K562 (cell line): ENCODE measurements around the gene LACTB. TPM values are rescaled to one million over a fixed set of nuclear protein-coding genes. Genes with fewer than 3 reads are reported as not detected.

Experiments
- ARID3A ChIP-seq: IDR thresholded peaks from 2 replicates; pipeline ENCODE4 v1.6.1; 2012; ENCODE audit warnings: low read depth, low read length, improper control_type of control experiment, borderline replicate concordance
- BCL6 ChIP-seq: fragments of 250-450 bp; sonication (Bioruptor Pico); IDR thresholded peaks from 2 replicates; pipeline ENCODE4 v1.4.0; 2020
- CBX3 ChIP-seq, 2 experiments: IDR thresholded peaks; 1 replicate in 1 of 2; 2 replicates in 1 of 2; pipeline ENCODE4 v1.6.1; 2012; ENCODE audit warnings: inconsistent platforms in 2 of 2, low read length in 2 of 2, borderline replicate concordance in 1 of 2, control low read depth in 1 of 2
- CCNT2 ChIP-seq: IDR thresholded peaks from 2 replicates; pipeline ENCODE4 v1.6.1; 2011; ENCODE audit warnings: borderline replicate concordance, low read depth, mild to moderate bottlenecking, moderate library complexity, mixed read lengths, low read length; ENCODE audit not compliant: insufficient read length; ENCODE audit errors: extremely low read depth
- DDX20 ChIP-seq: fragments of 450-650 bp; IDR thresholded peaks from 2 replicates; pipeline ENCODE4 v1.6.1; 2016; ENCODE audit warnings: missing genetic modification characterization, low read depth, mild to moderate bottlenecking, missing compliant biosample characterization, moderate library complexity
- GATAD2B ChIP-seq: fragments of 450-650 bp; IDR thresholded peaks from 2 replicates; pipeline ENCODE4 v1.6.1; 2017; ENCODE audit warnings: mild to moderate bottlenecking, borderline replicate concordance
- HNRNPH1 ChIP-seq: fragments of 200-400 bp; formaldehyde crosslinking; optimal IDR thresholded peaks from 2 replicates; pipeline ENCODE3; 2017; ENCODE audit warnings: low read depth, mild to moderate bottlenecking, low read length, moderate library complexity
- JUND ChIP-seq, 2 experiments: IDR thresholded peaks; 2 replicates in 1 of 2; 3 replicates in 1 of 2; pipeline ENCODE4 v1.6.1; 2011; ENCODE audit warnings: borderline replicate concordance in 2 of 2, low read depth in 2 of 2, low read length in 2 of 2, improper control_type of control experiment in 1 of 2, missing biosample characterization in 1 of 2, missing genetic modification characterization in 1 of 2, missing genetic modification reagents in 1 of 2
- SMAD3 ChIP-seq: fragments of 450-650 bp; formaldehyde crosslinking; conservative IDR thresholded peaks from 2 replicates; pipeline ENCODE4 v1.4.0; 2020; ENCODE audit warnings: mild to moderate bottlenecking
- TRIM28 ChIP-seq: fragments of 450-650 bp; IDR thresholded peaks from 2 replicates; pipeline ENCODE4 v1.6.1; 2017
- YY1 ChIP-seq, 3 experiments: IDR thresholded peaks; 2 replicates each; pipeline ENCODE4 v1.6.1; 2011; ENCODE audit warnings: low read length in 2 of 3, mild to moderate bottlenecking in 2 of 3, moderate library complexity in 2 of 3, borderline replicate concordance in 1 of 3, control low read depth in 1 of 3, low read depth in 1 of 3; ENCODE audit not compliant: insufficient read depth in 3 of 3, insufficient replicate concordance in 2 of 3, control insufficient read depth in 1 of 3, insufficient read length in 1 of 3; ENCODE audit errors: extremely low read depth in 1 of 3
- ZBTB11 ChIP-seq, 3 experiments: fragments of 200-800 bp in 1 of 3; fragments of 250-450 bp in 1 of 3; fragments of 450-650 bp in 1 of 3; sonication (Bioruptor Pico) in 1 of 3; sonication (Bioruptor generic) in 1 of 3; formaldehyde crosslinking in 1 of 3; IDR thresholded peaks; 2 replicates each; pipeline versions ENCODE4 v1.6.1 to v1.8.0; 2016 to 2022; ENCODE audit warnings: mild to moderate bottlenecking in 2 of 3, missing genetic modification characterization in 2 of 3, missing compliant biosample characterization in 1 of 3, moderate library complexity in 1 of 3
- ZFP30 ChIP-seq: fragments of 250-450 bp; sonication (Bioruptor Pico); IDR thresholded peaks from 2 replicates; pipeline ENCODE4 v1.8.0; 2022; ENCODE audit warnings: moderate library complexity, mild to moderate bottlenecking, inconsistent platforms, borderline replicate concordance
- ZNF3 ChIP-seq: fragments of 250-450 bp; sonication (Bioruptor Pico); IDR thresholded peaks from 2 replicates; pipeline ENCODE4 v1.5.0; 2021; ENCODE audit warnings: mild to moderate bottlenecking, moderate library complexity
- ZNF764 ChIP-seq: fragments of 250-450 bp; sonication (Bioruptor Pico); IDR thresholded peaks from 2 replicates; pipeline ENCODE4 v1.4.0; 2020; ENCODE audit warnings: low read depth, mild to moderate bottlenecking, moderate library complexity
- polyA plus RNA-seq, 8 experiments: library from polyadenylated mRNA; depleted of rRNA in 4 of 8; stranded (reverse) in 5 of 8; unstranded in 3 of 8; fragments of >200 nt; fragmentation: Nextera tagmentation in 2 of 8; fragmentation: Illumina TruSeq in 1 of 8; extraction: Ambion mirVana in 2 of 8; extraction: Trizol in 1 of 8; gene quantifications; 2 replicates each; pipeline versions ENCODE4 v1.2.1 to v1.2.3, GENCODE V29; 2011 to 2014; ENCODE audit warnings: inconsistent platforms in 1 of 8, missing spikeins in 1 of 8
- total RNA-seq, 7 experiments: library from RNA; depleted of rRNA in 6 of 7; stranded (reverse); fragments of >200 nt in 6 of 7; fragmentation: Illumina TruSeq in 2 of 7; extraction: Trizol in 2 of 7; gene quantifications; 2 replicates each; pipeline versions ENCODE4 v1.2.1 to v1.2.3, GENCODE V29; 2011 to 2021; ENCODE audit warnings: low replicate concordance in 1 of 7
- TF ChIP-seq, protein P1 (sequence below): fragments of 450-650 bp; formaldehyde crosslinking; IDR thresholded peaks from 2 replicates; pipeline ENCODE4 v1.4.0; 2020; ENCODE audit warnings: mild to moderate bottlenecking, mixed read lengths
- TF ChIP-seq, protein P2 (sequence below): fragments of 450-650 bp; formaldehyde crosslinking; IDR thresholded peaks from 2 replicates; pipeline ENCODE4 v1.4.0; 2020; ENCODE audit warnings: mild to moderate bottlenecking, moderate library complexity

Gene LACTB
- total and polyA plus RNA-seq, 9 of the 15 experiments (the other 6 are each of a cell fraction or from before 2014, with no cell fraction given), result 3.1 to 15.5 (median 9.8) TPM

GRCh38 chr15:63109920-63110319 is 11.7 kb upstream of the LACTB start (continued):
- no peak for TF ChIP-seq ZFP30 (CRISPR knock-in tag)
- TF ChIP-seq, protein P1, sequence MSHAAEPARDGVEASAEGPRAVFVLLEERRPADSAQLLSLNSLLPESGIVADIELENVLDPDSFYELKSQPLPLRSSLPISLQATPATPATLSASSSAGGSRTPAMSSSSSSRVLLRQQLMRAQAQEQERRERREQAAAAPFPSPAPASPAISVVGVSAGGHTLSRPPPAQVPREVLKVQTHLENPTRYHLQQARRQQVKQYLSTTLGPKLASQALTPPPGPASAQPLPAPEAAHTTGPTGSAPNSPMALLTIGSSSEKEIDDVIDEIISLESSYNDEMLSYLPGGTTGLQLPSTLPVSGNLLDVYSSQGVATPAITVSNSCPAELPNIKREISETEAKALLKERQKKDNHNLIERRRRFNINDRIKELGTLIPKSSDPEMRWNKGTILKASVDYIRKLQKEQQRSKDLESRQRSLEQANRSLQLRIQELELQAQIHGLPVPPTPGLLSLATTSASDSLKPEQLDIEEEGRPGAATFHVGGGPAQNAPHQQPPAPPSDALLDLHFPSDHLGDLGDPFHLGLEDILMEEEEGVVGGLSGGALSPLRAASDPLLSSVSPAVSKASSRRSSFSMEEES (CRISPR knock-in tag), result no peak
- TF ChIP-seq YY1 (IDR thresholded peaks at IDR 0.05; ENCODE audit: borderline replicate concordance in 1 of 3, control insufficient read depth in 1 of 3, extremely low read depth in 1 of 3, insufficient read depth in 3 of 3, insufficient read length in 1 of 3, insufficient replicate concordance in 2 of 3, low read depth in 1 of 3, low read length in 2 of 3), result peak in 1 of 3 experiments; percentile 35
- TF ChIP-seq GATAD2B, result 0 out of 2 replicates have a peak, but pooled peaks have one; percentile 27
- TF ChIP-seq BCL6 (CRISPR knock-in tag), result no peak
- no peak for TF ChIP-seq ZNF3 (CRISPR knock-in tag)
- no peak for TF ChIP-seq DDX20 (tag)
- TF ChIP-seq, protein P2, sequence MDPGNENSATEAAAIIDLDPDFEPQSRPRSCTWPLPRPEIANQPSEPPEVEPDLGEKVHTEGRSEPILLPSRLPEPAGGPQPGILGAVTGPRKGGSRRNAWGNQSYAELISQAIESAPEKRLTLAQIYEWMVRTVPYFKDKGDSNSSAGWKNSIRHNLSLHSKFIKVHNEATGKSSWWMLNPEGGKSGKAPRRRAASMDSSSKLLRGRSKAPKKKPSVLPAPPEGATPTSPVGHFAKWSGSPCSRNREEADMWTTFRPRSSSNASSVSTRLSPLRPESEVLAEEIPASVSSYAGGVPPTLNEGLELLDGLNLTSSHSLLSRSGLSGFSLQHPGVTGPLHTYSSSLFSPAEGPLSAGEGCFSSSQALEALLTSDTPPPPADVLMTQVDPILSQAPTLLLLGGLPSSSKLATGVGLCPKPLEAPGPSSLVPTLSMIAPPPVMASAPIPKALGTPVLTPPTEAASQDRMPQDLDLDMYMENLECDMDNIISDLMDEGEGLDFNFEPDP (CRISPR knock-in tag), result no peak
- TF ChIP-seq ZBTB11 (CRISPR knock-in tag; IDR thresholded peaks at IDR 0.05), result peak in 1 of 3 experiments; percentile 53; a peak in 1 of 6 replicates
- no peak for TF ChIP-seq HNRNPH1
- TF ChIP-seq ARID3A, result peak; percentile 62; the same call in 1 of the 2 replicates
- TF ChIP-seq ZNF764 (CRISPR knock-in tag), result no peak
- TF ChIP-seq CBX3 (IDR thresholded peaks at IDR 0.05; ENCODE audit: borderline replicate concordance in 1 of 2, low read length in 2 of 2), result peak in 1 of 2 experiments; percentile 54; a peak in 1 of 3 replicates
- TF ChIP-seq CCNT2, result peak; percentile 72
- no peak for TF ChIP-seq SMAD3 (CRISPR knock-in tag)
- peak; percentile 62 for TF ChIP-seq JUND (IDR thresholded peaks at IDR 0.05; ENCODE audit: borderline replicate concordance, low read depth, low read length)
- TF ChIP-seq JUND (tag; IDR thresholded peaks at IDR 0.05; ENCODE audit: borderline replicate concordance, low read depth, low read length), result peak; percentile 51; the same call in 2 of the 3 replicates
- TF ChIP-seq TRIM28, result no peak
